ENCODE data around the gene SLC5A2. TPM values are rescaled to one million over a fixed set of nuclear protein-coding genes. Genes with fewer than 3 reads are reported as not detected.

SLC5A2 gene
- total RNA-seq, 4 donors from 2014 or later: 0.33 TPM; not detected in 3

DNA sequence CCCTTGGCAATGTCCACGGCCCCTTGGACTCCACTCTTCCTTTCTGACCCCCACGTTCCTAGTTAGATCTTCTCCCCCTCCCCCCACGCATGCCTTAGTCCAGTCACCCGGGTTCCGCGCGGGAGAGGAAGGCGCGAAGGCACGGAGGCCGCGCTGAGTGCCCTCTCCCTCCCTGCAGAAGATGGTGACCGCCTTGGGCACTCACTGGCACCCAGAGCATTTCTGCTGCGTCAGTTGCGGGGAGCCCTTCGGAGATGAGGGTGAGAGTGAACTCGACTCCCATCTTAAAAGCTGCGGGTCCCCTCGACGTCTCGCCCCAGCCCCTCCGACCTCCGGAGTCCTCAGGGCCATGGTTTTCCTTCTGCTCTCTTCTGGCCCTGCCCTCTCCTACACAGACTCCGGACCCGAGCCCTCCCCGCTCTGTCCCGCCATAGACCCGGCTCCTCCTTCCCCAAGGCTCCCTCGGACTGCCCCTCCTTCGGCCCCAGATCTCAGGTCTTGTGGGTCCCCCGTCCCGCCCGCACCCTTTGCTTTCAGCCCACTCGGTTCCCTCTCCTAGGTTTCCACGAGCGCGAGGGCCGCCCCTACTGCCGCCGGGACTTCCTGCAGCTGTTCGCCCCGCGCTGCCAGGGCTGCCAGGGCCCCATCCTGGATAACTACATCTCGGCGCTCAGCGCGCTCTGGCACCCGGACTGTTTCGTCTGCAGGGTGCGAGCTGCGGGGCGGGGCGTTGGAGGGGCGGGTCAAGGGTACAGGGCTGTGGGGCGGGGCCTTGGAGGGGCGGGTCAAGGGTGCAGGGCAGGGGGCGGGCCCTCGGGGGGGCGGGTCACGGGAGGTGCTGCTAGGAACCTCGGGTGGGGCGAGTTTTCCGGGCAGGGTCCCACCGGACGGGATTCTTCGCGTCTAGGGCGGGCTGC, 6.4 kb upstream of the SLC5A2 start:
- WGBS, 2 donors: 36 to 45% methylated on average over 39 to 43 of the region's 68 CpGs

DNA sequence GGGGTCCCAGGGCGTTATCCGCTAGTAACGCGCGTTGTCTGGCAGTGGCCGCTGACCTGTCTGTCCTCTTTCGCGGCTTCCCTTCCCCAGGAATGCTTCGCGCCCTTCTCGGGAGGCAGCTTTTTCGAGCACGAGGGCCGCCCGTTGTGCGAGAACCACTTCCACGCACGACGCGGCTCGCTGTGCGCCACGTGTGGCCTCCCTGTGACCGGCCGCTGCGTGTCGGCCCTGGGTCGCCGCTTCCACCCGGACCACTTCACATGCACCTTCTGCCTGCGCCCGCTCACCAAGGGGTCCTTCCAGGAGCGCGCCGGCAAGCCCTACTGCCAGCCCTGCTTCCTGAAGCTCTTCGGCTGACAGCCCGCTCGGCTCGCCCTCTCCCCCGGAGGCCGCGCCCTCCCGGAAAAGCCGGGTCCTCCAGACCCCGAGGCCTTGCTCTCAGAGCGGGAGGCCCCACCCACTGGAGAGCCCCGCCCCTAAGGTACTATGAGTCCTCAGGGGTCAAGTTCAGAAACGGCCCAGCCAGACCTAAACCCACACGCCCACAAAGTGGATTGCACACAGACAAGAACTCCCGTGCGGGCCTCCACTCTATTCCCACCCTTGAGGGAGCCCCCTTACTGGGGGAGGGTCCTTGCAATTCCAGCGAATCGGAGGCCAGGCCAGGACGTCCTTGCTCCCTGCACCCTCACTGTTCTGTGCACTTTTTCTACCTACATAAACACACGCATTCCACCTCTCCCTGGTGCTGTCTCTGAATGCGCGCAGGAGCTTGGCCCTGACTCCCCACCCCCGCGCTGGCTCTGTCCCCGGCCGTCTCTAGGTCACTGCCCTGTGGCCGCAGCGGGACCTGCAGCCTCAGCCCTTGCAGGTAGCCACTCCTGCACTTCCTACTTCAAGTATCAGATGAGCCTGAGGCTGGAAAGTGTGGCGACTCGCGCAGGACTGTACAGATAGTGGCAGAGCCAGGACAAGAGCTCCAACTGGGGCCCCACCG, 5.4 kb upstream of the SLC5A2 start:
- Histone ChIP-seq H3K36me3 (peaks cover 0 to 2% of the 10 kb centered on the region in 2 donors), H3K4me1 (peaks cover 3 to 22% of the 10 kb centered on the region in 2 donors), H3K9me3 (no peaks in the 10 kb centered on the region), H3K27me3 (no peaks in the 10 kb centered on the region), H3K27ac (peak overlapping the region; percentile 71 to 95 (median 84)), H3K4me3 (replicated peaks in 1 of 3) (peak overlapping the region in 2 of 3 donors; percentile 7 to 52)
- TF ChIP-seq, protein P1, sequence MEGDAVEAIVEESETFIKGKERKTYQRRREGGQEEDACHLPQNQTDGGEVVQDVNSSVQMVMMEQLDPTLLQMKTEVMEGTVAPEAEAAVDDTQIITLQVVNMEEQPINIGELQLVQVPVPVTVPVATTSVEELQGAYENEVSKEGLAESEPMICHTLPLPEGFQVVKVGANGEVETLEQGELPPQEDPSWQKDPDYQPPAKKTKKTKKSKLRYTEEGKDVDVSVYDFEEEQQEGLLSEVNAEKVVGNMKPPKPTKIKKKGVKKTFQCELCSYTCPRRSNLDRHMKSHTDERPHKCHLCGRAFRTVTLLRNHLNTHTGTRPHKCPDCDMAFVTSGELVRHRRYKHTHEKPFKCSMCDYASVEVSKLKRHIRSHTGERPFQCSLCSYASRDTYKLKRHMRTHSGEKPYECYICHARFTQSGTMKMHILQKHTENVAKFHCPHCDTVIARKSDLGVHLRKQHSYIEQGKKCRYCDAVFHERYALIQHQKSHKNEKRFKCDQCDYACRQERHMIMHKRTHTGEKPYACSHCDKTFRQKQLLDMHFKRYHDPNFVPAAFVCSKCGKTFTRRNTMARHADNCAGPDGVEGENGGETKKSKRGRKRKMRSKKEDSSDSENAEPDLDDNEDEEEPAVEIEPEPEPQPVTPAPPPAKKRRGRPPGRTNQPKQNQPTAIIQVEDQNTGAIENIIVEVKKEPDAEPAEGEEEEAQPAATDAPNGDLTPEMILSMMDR (IDR thresholded peaks at IDR 0.05): peak in 5 of 6 experiments; percentile 54 to 82 (median 75)
- TF ChIP-seq POLR2A (IDR thresholded peaks at IDR 0.05): peak in 1 of 2 donors; percentile 58
- peak; percentile 95 to 96 for DNase-seq
- intact Hi-C loops (cut with DNase I): no loop called here
- 31 to 42% methylated on average over 34 to 56 of the region's 67 CpGs for WGBS, 2 donors

More for the DNA sequence above, 6.4 kb upstream of the SLC5A2 start:
- H3K27ac ChIP-seq: peak overlapping the region; percentile 71 to 95 (median 84)
- no peaks in the 10 kb centered on the region for H3K27me3 ChIP-seq
- no peaks in the 10 kb centered on the region for H3K9me3 ChIP-seq
- H3K36me3 ChIP-seq: peaks cover 0 to 2% of the 10 kb centered on the region in 2 donors
- intact Hi-C loops (cut with DNase I): no loop called here
- TF ChIP-seq, protein P1 (IDR thresholded peaks at IDR 0.05): no peak
- TF ChIP-seq POLR2A (IDR thresholded peaks at IDR 0.05): peak in 1 of 2 donors; percentile 73
- DNase-seq: peak; percentile 93 to 94
- H3K4me3 ChIP-seq (replicated peaks in 1 of 3): peak overlapping the region in 2 of 3 donors; percentile 11 to 52
- H3K4me1 ChIP-seq: peaks cover 7 to 29% of the 10 kb centered on the region in 2 donors

DNA sequence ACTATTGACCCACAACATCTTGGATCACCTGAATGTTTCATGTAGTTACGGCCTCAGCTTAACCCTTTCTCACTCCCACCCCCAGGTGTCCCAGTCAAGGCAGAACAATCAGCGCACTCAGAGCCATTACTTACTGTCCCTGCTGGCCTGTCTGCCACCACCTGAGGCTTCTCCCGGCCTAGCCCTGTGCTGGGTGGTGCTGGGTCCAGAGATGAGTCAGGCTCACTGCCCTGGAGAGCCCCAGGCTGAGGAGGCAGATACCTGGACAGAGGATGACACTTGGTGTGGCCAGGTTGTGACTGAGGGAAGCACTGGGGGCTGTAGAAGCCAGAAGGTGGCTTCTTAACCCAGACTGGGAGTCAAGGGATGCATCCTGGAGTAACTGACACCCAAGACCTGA, 4.0 kb upstream of the SLC5A2 start:
- WGBS, 2 donors: 87 to 100% methylated on average over 2 to 3 of the region's 3 CpGs
- Histone ChIP-seq H3K27ac (no peak overlapping the region), H3K36me3 (peaks cover 0 to 2% of the 10 kb centered on the region in 2 donors), H3K4me1 (peaks cover 0 to 12% of the 10 kb centered on the region in 2 donors), H3K9me3 (no peaks in the 10 kb centered on the region), H3K27me3 (no peaks in the 10 kb centered on the region), H3K4me3 (replicated peaks in 1 of 3) (no peak overlapping the region)
- no peak for DNase-seq
- no peak for TF ChIP-seq POLR2A (IDR thresholded peaks at IDR 0.05)
- TF ChIP-seq, protein P1 (IDR thresholded peaks at IDR 0.05): no peak
- intact Hi-C loops (cut with DNase I): no loop called here

DNA sequence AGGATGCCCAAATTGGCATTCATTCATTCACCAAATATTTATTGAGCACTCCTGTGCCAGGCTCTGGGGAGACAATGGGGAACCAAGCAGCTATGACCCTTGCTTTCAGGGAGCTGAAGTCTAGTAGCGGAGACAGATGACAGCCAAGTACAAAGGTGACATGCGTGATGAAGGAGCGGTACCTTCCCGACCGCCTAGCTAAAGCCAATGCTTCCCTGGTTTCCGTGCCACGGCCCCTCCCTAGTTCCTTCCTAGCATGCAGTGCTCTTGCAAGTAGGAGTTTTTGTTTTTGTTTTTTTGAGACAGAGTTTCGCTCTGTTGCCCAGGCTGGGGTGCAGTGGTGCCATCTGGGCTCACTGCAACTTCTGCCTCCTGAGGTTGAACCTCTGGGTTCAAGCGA, 3.2 kb upstream of the SLC5A2 start:
- Histone ChIP-seq H3K27me3 (no peaks in the 10 kb centered on the region), H3K4me3 (replicated peaks in 1 of 3) (no peak overlapping the region), H3K36me3 (peaks cover 0 to 2% of the 10 kb centered on the region in 2 donors), H3K27ac (no peak overlapping the region), H3K9me3 (no peaks in the 10 kb centered on the region), H3K4me1 (peaks cover 0 to 15% of the 10 kb centered on the region in 2 donors)
- TF ChIP-seq, protein P1 (IDR thresholded peaks at IDR 0.05): no peak
- no peak for TF ChIP-seq POLR2A (IDR thresholded peaks at IDR 0.05)
- intact Hi-C loops (cut with DNase I): no loop called here
- no peak for DNase-seq
- 78 to 95% methylated on average over 9 of the region's 9 CpGs for WGBS, 2 donors

All from thyroid gland (tissue), 4 donors.